DOHH2 (cell line): ENCODE data around the gene ECEL1.

Experiments
- H3F3A ChIP-seq: fragments of 200-600 bp; sonication (generic), shearing (Covaris generic); 2 replicates; pipeline ENCODE4 v1.6.0; 2016; ENCODE audit warnings: antibody characterized with exemption, mild to moderate bottlenecking; ENCODE audit not compliant: control insufficient read depth, insufficient read depth
- H3K27ac ChIP-seq: fragments of 200-600 bp; sonication (generic); 2 replicates; pipeline ENCODE4 v1.5.1; 2014; ENCODE audit warnings: low read depth, mild to moderate bottlenecking, low read length, moderate library complexity
- H3K27me3 ChIP-seq: fragments of 200-600 bp; sonication (generic); 2 replicates; pipeline ENCODE4 v1.6.1; 2014; ENCODE audit warnings: mild to moderate bottlenecking, low read length, mixed read lengths; ENCODE audit not compliant: control insufficient read depth
- H3K36me3 ChIP-seq: fragments of 200-600 bp; sonication (generic); 2 replicates; pipeline ENCODE4 v1.6.1; 2014; ENCODE audit warnings: mild to moderate bottlenecking, low read length, moderate library complexity, mixed read lengths; ENCODE audit not compliant: control insufficient read depth
- H3K4me1 ChIP-seq: fragments of 200-600 bp; sonication (generic); 2 replicates; pipeline ENCODE4 v1.6.1; 2014; ENCODE audit warnings: mild to moderate bottlenecking, low read length, mixed read lengths; ENCODE audit not compliant: control insufficient read depth
- H3K4me2 ChIP-seq: fragments of 200-600 bp; sonication (generic); 2 replicates; pipeline ENCODE4 v1.6.0; 2014; ENCODE audit warnings: mild to moderate bottlenecking, low read length, moderate library complexity
- H3K4me3 ChIP-seq: fragments of 200-600 bp; sonication (generic); 2 replicates; pipeline ENCODE4 v1.5.1; 2014; ENCODE audit warnings: mild to moderate bottlenecking, low read length, mixed read lengths
- H3K79me2 ChIP-seq: fragments of 200-600 bp; sonication (generic); 2 replicates; pipeline ENCODE4 v1.6.1; 2014; ENCODE audit warnings: mild to moderate bottlenecking, low read length, mixed read lengths; ENCODE audit not compliant: control insufficient read depth
- H3K9me2 ChIP-seq: fragments of 200-600 bp; sonication (generic); replicated peaks from 2 replicates; pipeline ENCODE4 v1.6.1; 2014; ENCODE audit warnings: mild to moderate bottlenecking, low read length, mixed read lengths; ENCODE audit not compliant: control insufficient read depth
- H3K9me3 ChIP-seq: fragments of 200-600 bp; sonication (generic); 2 replicates; pipeline ENCODE4 v1.6.1; 2014; ENCODE audit warnings: antibody characterized with exemption, low read length, mixed read lengths; ENCODE audit not compliant: control insufficient read depth, insufficient read depth
- H4K20me1 ChIP-seq: fragments of 200-600 bp; sonication (generic); 2 replicates; pipeline ENCODE4 v1.6.0; 2014; ENCODE audit warnings: low read depth, mild to moderate bottlenecking, antibody characterized with exemption, low read length, moderate library complexity; ENCODE audit not compliant: control insufficient read depth, insufficient read depth
- CTCF ChIP-seq: fragments of 200-600 bp; sonication (generic); IDR thresholded peaks from one replicate; pipeline ENCODE4 v1.5.1; 2014; ENCODE audit warnings: antibody characterized with exemption, mild to moderate bottlenecking, low read depth, low read length; ENCODE audit not compliant: poor library complexity, severe bottlenecking
- EZH2phosphoT487 ChIP-seq: fragments of 200-600 bp; sonication (generic); IDR thresholded peaks from 2 replicates; pipeline ENCODE4 v1.6.1; 2017; ENCODE audit warnings: borderline replicate concordance, mild to moderate bottlenecking, antibody characterized with exemption, low read length, moderate library complexity, mixed read lengths

ECEL1 gene

GRCh38 chr2:232465061-232465460 is 22.6 kb downstream of the ECEL1 start:
- Histone ChIP-seq H3K79me2 (no peaks in the 10 kb centered on the region), H3K27ac (0 out of 2 replicates have a peak overlapping the region, but pooled peaks have one; percentile 14), H3K4me1 (peaks cover 91% of the 10 kb centered on the region), H3F3A (peaks cover 14% of the 10 kb centered on the region), H3K9me3 (no peaks in the 10 kb centered on the region), H3K36me3 (no peaks in the 10 kb centered on the region), H3K27me3 (no peaks in the 10 kb centered on the region), H3K9me2 (no peaks in the 10 kb centered on the region), H4K20me1 (no peaks in the 10 kb centered on the region), H3K4me3 (no peak overlapping the region), H3K4me2 (no peak overlapping the region)
- TF ChIP-seq CTCF (no peak), EZH2phosphoT487 (no peak)

- no peak overlapping the region for H3K4me3 ChIP-seq
- no peaks in the 10 kb centered on the region for H3K36me3 ChIP-seq
- no peaks in the 10 kb centered on the region for H4K20me1 ChIP-seq
- H3F3A ChIP-seq = peaks cover 14% of the 10 kb centered on the region
- H3K79me2 ChIP-seq = no peaks in the 10 kb centered on the region
- no peaks in the 10 kb centered on the region for H3K27me3 ChIP-seq
- H3K9me3 ChIP-seq = no peaks in the 10 kb centered on the region
- peaks cover 85% of the 10 kb centered on the region for H3K4me1 ChIP-seq
- no peaks in the 10 kb centered on the region for H3K9me2 ChIP-seq
- 0 out of 2 replicates have a peak overlapping the region, but pooled peaks have one; percentile 14 for H3K27ac ChIP-seq
- no peak overlapping the region for H3K4me2 ChIP-seq
- no peak for TF ChIP-seq EZH2phosphoT487
- TF ChIP-seq CTCF = no peak
These were observed 23.1 kb downstream of the ECEL1 start for GRCh38 chr2:232464544-232464885.

GRCh38 chr2:232463701-232464543 is 23.7 kb downstream of the ECEL1 start:
- TF ChIP-seq CTCF (no peak), EZH2phosphoT487 (no peak)
- Histone ChIP-seq H3K36me3 (no peaks in the 10 kb centered on the region), H3K27ac (no peak overlapping the region)

More at GRCh38 chr2:232463701-232464543, 23.7 kb downstream of the ECEL1 start:
- no peaks in the 10 kb centered on the region for H3K9me3 ChIP-seq
- no peak overlapping the region for H3K4me2 ChIP-seq
- peaks cover 14% of the 10 kb centered on the region for H3F3A ChIP-seq
- H3K79me2 ChIP-seq = no peaks in the 10 kb centered on the region
- no peaks in the 10 kb centered on the region for H4K20me1 ChIP-seq
- H3K4me3 ChIP-seq = no peak overlapping the region
- no peaks in the 10 kb centered on the region for H3K9me2 ChIP-seq
- H3K27me3 ChIP-seq = no peaks in the 10 kb centered on the region
- H3K4me1 ChIP-seq = peaks cover 79% of the 10 kb centered on the region
